Measurements from ENCODE around the gene CLMP. TPM values are rescaled to one million over a fixed set of nuclear protein-coding genes. Genes with fewer than 3 reads are reported as not detected.

Gene CLMP
- total RNA-seq, 3 donors from 2014 or later (not counting 1 experiment from before 2014, with no cell fraction given) = 0.07 to 0.45 TPM; not detected in 1

- Mint-ChIP-seq H3K27me3 (ENCODE audit: low read depth in 2 of 2) (peaks cover 8% of the 10 kb centered on the region in 2 donors), H3K27ac (no peak overlapping the region), H3K36me3 (no peaks in the 10 kb centered on the region), H3K4me1 (peaks cover 7% of the 10 kb centered on the region in 2 donors), H3K4me3 (no peak overlapping the region), H3K9me3 (no peaks in the 10 kb centered on the region)
- Histone ChIP-seq H3K4me3 (ENCODE audit: low read length) (no peak overlapping the region), H3K27me3 (ENCODE audit: control insufficient read depth, insufficient read depth, low read length) (no peaks in the 10 kb centered on the region), H3K27ac (ENCODE audit: low read length) (no peak overlapping the region), H3K36me3 (ENCODE audit: control insufficient read depth, insufficient read depth, low read length) (no peaks in the 10 kb centered on the region), H3K9me3 (ENCODE audit: control insufficient read depth, insufficient read depth, low read length) (no peaks in the 10 kb centered on the region), H3K4me1 (ENCODE audit: control insufficient read depth, insufficient read depth, low read length) (peaks cover 4% of the 10 kb centered on the region)
- intact Hi-C loops (cut with micrococcal nuclease) = no loop called here
- 19% methylated on average over 2 of the region's 2 CpGs for WGBS (ENCODE audit: insufficient coverage)
- ATAC-seq = peak; percentile 68 to 74 (median 70)
- peak in 1 of 2 donors; percentile 63 for DNase-seq
- TF ChIP-seq CTCF (IDR thresholded peaks at IDR 0.05) = peak; percentile 52
Measured at GRCh38 chr11:123020968-123021367, 174.1 kb downstream of the CLMP start.

Other genes with a start within 250 kb of the CLMP start
- gene BSX, start 213.4 kb downstream of the CLMP start, total RNA-seq = not detected
- gene HSPA8, start 133.1 kb downstream of the CLMP start, total RNA-seq = 100 to 1,000 TPM; 577 to 684 (median 633) TPM
- 10 to 100 TPM in 1 of 3 donors, 1 to 10 TPM in 2; 5.9 to 10.3 (median 8.8) TPM for gene GRAMD1B, start 235.0 kb upstream of the CLMP start, total RNA-seq

All from natural killer cell (primary cell).